ENCODE measurements around the gene SLMAP.

- TF ChIP-seq, protein P1, sequence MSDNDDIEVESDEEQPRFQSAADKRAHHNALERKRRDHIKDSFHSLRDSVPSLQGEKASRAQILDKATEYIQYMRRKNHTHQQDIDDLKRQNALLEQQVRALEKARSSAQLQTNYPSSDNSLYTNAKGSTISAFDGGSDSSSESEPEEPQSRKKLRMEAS (IDR thresholded peaks at IDR 0.05) = no peak
- no peak for TF ChIP-seq ZBTB7A (IDR thresholded peaks at IDR 0.05; ENCODE audit: low read depth)
- no peak for TF ChIP-seq TCF12 (IDR thresholded peaks at IDR 0.05; ENCODE audit: low read depth)
These were observed 95.2 kb downstream of the SLMAP start for GRCh38 chr3:57851304-57851703.
